ENCODE data around the gene FITM1. TPM values are rescaled to one million over a fixed set of nuclear protein-coding genes. Genes with fewer than 3 reads are reported as not detected.
"Not testable (repeated sequence)": the region's sequence is repeated elsewhere in the genome, so short reads cannot be mapped to it uniquely, and the experiment has no call there.

The FITM1 gene
- polyA plus RNA-seq, 1 donor: 164 TPM

DNA sequence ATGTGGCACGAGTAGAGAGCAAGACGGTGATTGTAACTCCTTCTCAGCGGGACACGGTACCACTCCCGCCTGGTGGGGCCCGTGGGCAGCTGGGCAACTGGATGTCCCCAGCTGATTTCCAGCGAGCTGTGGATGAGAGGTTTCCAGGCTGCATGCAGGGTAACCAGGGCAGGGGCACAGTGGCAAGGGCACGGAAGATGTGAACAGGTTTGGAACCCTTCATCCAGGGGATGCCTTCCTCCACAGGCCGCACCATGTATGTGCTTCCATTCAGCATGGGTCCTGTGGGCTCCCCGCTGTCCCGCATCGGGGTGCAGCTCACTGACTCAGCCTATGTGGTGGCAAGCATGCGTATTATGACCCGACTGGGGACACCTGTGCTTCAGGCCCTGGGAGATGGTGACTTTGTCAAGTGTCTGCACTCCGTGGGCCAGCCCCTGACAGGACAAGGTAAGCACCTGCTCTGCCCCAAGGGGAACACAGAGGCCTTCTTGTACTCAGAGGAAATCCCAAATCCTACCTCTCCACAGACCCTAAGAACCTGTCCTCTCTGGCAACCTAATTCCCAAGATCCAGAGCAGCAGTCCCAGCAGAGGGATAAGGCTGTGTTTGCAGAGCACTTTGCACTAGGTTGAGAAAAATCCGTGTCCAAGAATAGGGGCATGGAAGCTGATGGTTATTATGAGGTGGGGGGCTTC is 32.1 kb upstream of the FITM1 start:
- DNase-seq (ENCODE audit: low read depth): no peak

DNA sequence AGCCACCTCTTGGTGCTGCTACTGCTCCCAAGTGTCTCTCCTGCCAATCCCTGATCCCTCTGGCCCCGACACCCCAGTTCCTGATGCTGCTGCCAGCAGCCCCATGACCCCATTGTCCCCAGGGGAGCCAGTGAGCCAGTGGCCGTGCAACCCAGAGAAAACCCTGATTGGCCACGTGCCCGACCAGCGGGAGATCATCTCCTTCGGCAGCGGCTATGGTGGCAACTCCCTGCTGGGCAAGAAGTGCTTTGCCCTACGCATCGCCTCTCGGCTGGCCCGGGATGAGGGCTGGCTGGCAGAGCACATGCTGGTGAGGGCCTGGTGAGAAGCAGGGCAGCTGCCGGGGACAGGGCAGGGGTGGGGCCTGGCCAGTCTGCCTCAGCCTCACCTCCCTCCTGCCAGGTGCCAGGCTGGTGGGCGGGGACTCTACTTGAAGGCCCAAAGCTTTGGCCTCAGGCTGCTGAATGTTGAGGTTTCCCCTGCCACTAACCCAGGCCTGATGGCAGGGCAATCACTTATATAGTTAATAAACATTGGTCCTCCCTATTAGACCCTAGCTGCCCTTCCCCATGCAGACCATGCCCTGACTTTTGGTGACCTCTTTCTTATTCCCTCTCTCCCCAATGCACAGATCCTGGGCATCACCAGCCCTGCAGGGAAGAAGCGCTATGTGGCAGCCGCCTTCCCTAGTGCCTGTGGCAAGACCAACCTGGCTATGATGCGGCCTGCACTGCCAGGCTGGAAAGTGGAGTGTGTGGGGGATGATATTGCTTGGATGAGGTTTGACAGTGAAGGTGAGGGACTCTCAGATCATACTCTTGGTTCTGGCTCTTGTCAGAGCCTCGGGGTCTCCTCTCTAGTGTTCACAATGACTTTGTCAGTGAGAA is 31.3 kb upstream of the FITM1 start:
- no peak for DNase-seq (ENCODE audit: low read depth)

DNA sequence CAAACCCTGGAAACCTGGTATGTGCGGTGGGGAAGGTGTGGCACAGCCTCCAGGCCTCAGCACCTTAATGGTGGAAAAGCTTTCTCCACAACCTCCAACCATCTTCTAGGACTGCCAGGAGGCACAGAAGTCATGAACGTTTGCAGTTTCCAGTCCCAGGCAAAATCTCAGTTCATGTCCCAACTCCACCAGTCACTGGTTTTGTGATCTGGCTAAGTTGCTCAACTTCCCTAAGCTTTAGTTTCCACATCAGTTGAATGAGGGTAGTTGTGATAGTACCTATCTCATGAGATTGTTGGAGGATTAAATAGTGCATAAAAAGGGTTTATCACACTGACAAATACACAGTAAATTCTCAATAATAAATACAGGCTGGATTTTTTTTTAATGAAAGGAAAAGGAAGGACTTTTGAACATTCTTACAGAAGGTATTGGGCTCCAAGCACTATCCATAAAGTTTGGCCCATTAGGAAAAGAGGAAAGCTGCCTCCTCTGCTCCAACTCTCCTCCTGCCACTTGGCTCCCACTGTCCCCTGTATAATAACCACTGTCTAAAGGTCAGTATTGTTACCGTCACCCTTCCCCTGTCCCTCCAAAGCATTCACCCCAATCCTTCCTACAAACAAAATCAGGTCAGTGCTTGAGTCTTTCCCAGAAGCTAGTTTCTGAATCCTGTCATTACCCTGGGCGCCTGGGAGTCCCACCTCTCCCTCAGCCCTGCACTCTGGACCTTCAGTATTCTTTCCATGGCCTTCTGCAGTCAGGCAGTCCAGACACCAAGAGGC is 30.1 kb upstream of the FITM1 start:
- no peak for DNase-seq (ENCODE audit: low read depth)

GRCh38 chr14:24100982-24101494 is 29.4 kb upstream of the FITM1 start:
- DNase-seq (ENCODE audit: low read depth): no peak

DNA sequence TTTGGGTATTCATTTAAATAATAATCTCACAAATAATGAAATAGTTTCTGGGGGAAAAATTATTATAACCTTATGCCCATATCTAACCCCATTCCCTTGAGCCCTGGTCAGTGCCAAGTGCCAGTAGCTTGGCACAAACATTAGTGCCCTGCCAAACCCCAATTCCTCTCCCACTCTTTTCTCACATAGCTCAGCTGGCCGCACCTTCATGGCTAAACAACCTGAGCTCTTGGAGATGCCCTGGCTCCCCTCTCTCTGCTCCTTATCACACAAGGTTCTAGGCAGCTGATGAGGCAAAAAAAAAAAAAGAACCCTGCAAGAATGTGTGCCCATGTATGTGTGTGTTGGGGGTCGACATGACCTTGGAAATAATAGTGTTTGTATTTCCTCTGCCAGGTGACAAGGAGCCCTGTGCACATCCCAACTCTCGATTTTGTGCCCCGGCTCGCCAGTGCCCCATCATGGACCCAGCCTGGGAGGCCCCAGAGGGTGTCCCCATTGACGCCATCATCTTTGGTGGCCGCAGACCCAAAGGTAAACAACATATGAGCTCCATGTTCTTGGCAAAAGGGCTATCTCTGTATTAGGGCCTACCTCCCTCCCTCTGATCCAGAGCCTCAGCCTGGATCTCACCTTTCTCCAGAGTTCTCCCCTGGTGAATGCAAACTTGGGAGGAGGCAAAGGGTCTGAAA is 28.0 kb upstream of the FITM1 start:
- no peak for DNase-seq (ENCODE audit: low read depth)

DNA sequence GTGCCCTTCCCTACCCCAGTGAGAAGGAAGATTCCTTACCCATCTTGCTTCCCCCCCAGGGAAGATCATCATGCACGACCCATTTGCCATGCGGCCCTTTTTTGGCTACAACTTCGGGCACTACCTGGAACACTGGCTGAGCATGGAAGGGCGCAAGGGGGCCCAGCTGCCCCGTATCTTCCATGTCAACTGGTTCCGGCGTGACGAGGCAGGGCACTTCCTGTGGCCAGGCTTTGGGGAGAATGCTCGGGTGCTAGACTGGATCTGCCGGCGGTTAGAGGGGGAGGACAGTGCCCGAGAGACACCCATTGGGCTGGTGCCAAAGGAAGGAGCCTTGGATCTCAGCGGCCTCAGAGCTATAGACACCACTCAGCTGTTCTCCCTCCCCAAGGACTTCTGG is 27.0 kb upstream of the FITM1 start:
- no peak for DNase-seq (ENCODE audit: low read depth)

DNA sequence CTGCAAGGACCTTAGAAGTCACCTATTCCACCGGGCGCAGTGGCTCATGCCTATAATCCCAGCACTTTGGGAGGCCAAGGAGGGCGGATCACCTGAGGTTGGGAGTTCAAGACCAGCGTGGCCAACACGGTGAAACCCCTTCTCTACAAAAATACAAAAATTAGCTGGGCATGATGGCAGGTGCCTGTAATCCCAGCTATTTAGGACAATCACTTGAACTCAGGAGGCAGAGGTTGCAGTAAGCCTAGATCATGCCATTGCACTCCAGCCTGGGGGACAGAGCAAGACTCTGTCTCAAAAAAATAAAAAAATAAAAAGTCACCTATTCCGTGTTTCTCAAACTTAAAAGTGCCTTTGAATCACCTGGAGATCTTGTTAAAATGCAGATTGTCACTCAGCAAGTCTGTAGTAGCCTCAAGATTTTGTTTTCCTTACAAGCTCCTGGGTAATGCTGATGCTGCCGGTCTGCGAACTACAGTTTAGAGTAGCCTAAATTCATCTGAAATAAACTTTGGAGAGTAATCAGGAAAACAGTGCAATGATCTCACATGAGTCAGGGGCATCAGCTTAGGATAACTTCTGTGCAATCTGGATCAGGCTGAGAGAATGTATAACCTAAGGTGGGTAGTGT is 24.7 kb upstream of the FITM1 start:
- DNase-seq (ENCODE audit: low read depth): not testable (repeated sequence)

- DNase-seq (ENCODE audit: low read depth): no peak
Observed at GRCh38 chr14:24106672-24107271, 23.7 kb upstream of the FITM1 start.

GRCh38 chr14:24108336-24108874 is 22.1 kb upstream of the FITM1 start:
- no peak for DNase-seq (ENCODE audit: low read depth)

DNA sequence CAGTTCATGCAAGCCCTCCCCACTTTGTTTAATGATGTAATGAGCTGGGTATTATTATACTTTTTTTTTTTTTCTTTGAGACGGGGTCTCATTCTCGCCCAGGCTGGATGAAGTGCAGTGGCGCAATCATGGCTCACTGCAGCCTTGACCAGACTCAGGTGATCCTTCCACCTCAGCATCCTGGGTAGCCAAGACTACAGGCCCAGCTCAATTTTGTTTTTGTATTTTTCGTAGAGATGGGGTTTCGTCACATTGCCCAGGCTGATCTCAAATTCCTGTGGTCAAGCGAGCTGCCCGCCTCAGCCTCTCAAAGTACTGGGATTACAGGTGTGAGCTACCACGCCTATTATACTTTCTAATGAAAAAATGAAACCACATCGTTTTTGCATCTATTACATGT is 20.4 kb upstream of the FITM1 start:
- DNase-seq (ENCODE audit: low read depth): no peak

DNA sequence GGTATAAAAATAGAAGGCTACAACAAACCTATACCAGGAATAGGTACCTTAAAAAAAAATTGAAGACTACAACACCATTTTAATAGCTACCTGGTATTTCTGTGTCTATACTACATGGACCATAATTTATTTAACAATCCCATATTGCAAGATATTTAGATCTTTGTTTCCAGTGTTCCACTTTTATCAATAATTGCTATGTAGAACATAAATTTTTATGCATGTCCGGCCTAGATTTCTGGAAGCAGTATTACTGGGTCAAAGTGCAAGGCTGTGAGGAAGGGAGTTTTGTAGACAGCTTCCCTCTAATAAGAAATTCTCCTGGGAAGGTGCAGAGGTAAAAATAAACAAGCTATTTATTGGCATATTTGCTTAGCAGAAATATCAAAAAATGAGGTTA is 19.9 kb upstream of the FITM1 start:
- no peak for DNase-seq (ENCODE audit: low read depth)

DNA sequence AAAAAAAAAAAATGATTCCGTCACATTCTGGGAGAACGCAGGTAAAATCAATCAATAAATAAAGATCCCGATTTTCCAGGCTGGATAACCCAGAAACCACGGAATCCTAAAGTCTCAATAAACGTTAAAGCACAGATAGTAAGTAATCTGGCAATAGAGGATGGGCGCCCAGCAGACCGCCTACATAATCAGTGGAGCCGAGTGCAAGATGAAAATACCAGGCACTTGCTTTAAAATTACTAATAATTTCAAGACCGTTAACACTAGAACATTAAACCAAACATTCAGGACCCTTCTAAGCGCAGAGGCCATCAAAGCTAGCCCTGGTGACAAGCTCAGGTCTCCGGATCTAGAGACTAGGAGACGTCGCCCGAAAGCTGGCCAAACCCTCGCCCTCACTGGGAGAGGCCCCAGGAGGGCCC is 17.1 kb upstream of the FITM1 start:
- no peak for DNase-seq (ENCODE audit: low read depth)

GRCh38 chr14:24113801-24114531 is 16.5 kb upstream of the FITM1 start:
- DNase-seq (ENCODE audit: low read depth): peak; percentile 66

DNA sequence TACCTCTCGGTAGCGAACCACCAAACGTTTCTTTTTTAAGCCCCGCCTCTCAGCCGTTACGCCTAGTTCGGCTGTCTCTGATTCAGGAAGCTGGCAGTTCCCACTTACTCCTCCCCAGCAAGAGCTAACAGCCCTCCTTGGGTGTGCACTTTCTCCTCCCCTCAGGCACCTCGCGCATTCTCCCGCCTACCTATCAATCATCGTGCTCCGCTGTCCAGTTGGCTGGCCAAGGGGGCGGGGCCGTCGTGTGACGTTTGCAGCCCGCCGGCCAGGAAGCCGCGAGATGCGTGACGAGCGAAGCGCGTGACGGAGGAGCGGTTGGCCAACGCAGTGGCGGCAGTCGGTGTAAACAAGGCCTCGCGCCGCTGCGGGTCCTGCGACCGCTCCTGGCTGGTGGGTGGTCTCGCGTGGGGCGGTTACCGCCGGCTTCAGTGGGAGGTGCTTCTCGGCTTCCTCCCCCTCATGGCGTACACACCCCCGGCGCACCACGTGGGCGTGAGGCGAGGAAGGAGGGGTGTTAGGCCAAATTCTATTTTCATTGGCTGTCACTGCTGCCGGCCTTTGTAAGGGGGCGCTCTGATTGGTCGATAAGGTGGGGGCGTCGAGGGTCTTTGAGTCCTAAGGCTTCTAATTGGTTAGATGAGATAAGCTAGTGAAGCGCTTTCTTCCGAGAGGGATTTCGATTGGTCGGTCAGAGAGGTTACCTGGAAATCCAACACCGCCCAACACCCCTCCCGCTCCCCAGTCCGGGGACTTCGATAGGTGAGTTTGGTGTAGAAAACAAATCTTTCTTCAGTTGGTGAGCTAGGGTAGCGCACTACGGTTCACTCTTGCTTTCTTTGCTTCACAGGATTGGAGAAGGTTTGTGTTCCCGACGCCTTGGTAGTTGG is 15.7 kb upstream of the FITM1 start, which contains the start of the genes DCAF11 and NRL:
TSS of gene DCAF11 (plus strand) at position 246 of the 890 bp plus-strand sequence. CDS start 818 bp downstream, outside the sequence.
TSS of gene NRL (minus strand) at position 418 of the 890 bp plus-strand sequence. CDS start 32,101 bp downstream, outside the sequence.
- DNase-seq (ENCODE audit: low read depth): peak; percentile 98

DNA sequence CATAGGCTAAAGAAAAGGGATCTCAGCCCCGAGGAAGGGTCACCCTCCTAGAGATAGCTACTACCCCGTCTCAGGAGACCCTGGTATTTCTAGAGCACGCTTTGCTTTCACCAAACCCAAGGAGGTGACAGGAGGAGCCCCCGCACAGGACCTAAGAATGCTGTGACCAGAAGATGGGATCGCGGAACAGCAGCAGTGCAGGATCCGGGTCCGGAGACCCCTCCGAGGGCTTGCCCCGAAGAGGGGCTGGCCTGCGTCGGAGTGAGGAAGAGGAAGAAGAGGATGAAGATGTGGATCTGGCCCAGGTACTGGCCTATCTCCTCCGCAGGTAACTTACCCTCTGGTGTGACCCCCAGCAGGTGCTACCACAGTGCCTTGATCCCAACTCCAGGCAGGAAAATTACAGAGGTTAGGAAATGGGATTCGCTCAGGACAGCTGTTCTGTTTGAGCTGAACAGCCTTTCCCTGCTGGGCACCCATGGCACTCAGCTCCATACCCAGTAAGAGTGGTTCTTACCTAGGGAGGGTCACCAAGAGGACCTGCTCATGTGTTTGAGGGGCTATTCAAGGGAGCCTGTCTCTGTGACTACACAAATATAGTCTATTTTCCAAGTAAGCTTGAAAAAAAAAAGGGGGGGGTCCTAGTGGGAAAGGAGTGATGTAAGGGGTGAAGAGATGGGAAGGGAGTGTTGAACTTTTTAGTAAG is 14.9 kb upstream of the FITM1 start:
- no peak for DNase-seq (ENCODE audit: low read depth)

GRCh38 chr14:24116128-24116814 is 14.2 kb upstream of the FITM1 start:
- DNase-seq (ENCODE audit: low read depth): no peak

DNA sequence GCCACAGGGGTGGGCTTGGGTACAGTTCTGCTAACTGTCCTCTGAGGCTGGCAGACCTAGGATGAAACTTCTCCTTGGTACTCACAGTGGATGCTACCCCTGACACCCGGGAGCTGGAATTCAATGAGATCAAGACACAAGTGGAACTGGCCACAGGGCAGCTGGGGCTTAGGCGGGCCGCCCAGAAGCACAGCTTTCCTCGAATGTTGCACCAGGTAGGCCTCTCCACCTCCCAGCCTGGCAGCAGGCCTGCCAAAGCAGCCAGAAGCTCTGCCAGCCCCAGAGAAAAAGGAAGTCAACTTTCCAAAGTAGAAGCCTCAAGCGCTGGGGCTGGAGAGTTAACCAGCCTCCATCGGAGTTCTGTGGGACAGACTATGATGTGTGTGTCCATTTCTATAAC is 13.3 kb upstream of the FITM1 start:
- no peak for DNase-seq (ENCODE audit: low read depth)
